ENCODE data around the gene CLTCL1.
"Not testable (repeated sequence)": the region's sequence is repeated elsewhere in the genome, so short reads cannot be mapped to it uniquely, and the experiment has no call there.

CLTCL1 gene

DNA sequence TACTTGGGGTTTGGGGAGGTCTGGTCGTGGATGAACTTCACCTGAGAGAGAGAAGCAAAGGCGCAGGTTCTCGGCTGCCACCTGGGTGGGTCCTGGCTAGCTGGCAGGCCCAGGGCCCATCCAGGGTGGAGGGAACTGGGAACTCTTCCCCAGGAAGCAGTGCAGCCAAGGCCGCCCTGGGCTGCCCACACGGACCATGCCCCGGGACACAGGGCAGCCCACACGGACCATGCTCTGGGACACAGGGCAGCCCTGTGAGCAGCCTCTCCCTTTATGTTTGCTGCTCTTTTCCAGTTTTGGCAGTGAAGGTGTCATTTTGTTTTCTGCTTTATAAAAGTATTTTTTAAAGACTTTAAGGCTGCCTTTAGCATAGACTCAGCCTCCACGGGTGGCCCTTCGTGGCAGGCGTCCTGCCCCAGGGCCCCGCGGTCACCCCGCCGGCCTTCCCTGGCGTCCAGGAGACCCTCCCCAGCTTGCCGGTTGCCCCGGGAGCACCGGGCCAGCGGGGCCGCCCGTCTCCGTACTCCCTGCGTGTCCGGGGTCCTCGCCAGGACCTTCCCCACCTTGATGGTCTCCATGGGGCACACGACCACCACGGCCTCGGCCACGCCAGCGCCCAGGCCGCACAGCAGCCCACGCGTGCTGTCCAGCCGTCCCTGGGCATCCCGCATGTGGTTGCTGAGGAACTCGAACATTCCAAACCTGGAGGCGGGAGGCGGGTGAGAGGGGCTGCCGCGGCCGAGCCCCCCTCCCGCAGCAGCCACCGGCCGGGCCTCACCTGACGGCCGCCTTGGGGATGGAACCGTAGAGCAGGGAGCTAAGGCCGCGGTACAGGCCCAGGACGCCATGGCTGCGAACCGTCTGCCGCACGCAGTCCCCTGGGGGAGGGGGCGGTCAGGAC is 114.1 kb downstream of the CLTCL1 start:
- DNase-seq (ENCODE audit: extremely low read depth in 1 of 2, low read depth in 1 of 2) = no peak

DNA sequence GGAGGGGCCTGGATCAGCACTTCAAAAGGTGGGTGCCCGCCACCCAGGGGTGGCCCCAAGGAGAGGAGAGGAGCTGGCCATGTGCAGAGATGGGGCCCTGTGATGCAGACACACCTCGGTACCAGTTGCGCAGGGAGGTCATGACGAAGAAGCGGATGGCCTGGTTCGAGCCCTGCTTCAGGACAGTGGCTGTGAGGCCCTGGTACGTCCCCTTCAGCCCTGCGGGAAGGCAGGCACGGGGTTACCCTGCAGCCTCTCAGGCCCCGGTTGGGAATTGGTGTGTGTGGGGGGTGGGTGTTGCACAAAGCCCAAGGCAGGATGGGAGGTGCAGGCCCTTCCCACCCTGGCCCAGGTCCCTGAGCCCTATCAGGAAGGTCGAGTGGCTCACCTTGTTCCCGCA is 114.8 kb downstream of the CLTCL1 start:
- DNase-seq (ENCODE audit: extremely low read depth in 1 of 2, low read depth in 1 of 2) = no peak

DNA sequence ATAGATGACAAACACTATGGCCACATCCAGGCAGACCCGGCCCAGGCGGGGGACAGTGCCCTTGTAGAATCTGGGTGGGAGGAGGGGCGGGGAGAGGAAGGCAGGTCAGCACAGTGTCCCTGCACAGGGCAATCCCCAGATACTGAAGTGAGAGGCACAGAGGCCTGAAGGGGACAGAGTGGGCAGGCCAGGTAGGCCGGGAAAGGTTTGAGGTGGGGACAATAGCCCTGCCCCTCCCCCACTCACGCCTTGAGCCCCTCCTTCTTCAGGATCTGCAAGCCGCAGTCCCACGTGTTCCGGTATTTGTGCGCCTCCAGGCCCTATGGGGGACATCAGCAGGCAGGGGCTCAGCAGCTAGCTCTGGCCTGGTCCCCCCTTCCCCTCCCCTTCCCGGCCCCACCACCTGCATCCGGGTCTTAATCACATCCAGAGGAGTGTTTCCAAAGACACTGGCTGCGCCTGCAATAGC is 115.3 kb downstream of the CLTCL1 start:
- DNase-seq (ENCODE audit: extremely low read depth in 1 of 2, low read depth in 1 of 2) = no peak

DNA sequence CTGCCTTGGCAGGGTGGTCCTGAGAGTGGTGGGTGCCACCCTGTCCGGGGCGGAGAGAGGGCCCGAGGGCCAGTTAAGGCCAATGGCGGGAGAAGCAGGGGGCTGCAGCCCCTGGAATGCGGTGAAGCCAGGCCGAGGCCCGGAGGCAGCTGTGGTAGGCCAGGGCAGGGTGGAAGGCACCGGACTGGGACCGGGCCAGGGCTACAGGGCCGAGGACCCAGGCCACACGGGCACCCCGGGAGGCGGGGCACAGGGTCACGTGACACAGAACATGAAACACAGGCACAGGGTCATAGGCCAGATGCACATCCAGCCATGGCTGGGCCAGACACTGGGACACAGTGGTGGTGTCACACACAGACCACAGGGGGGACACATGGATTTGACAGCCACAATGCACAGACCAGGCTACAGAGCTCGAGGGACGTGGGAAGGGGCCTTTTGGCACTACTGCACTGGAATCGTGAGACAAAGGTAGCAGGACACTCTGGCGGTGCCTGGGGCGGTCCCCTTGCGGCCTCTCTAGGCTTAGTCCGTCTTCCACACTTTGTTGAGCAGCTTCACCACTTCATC is 115.8 kb downstream of the CLTCL1 start:
- DNase-seq (ENCODE audit: extremely low read depth in 1 of 2, low read depth in 1 of 2) = no peak

DNA sequence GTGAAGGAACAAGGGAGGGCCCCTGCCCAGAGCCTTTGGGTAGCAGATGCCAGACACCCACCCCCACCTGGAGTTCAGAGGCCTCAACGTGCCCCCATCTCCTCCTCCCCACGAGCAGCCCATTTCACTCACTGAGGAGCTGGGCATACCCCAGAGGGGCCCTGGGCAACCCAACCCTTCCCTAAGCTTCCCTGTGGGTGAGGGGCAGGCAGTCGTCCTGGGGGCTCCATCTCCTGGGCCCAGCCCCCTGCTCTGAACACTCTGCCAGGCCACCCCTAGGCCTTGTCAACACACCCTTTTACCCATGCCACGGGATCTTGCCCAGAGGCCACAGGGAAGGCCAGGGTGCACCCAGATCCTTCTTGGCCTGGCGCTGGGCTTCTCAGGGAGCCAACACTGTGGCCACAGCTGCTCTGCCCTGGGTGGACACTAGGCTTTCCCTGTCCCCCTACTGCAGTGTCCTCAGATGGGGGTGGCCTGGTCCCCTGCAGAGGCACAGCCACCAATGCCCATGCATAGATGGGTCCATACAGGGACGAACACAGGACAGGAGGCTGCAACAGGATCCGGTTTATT is 116.4 kb downstream of the CLTCL1 start:
- no peak for DNase-seq (ENCODE audit: extremely low read depth in 1 of 2, low read depth in 1 of 2)

DNA sequence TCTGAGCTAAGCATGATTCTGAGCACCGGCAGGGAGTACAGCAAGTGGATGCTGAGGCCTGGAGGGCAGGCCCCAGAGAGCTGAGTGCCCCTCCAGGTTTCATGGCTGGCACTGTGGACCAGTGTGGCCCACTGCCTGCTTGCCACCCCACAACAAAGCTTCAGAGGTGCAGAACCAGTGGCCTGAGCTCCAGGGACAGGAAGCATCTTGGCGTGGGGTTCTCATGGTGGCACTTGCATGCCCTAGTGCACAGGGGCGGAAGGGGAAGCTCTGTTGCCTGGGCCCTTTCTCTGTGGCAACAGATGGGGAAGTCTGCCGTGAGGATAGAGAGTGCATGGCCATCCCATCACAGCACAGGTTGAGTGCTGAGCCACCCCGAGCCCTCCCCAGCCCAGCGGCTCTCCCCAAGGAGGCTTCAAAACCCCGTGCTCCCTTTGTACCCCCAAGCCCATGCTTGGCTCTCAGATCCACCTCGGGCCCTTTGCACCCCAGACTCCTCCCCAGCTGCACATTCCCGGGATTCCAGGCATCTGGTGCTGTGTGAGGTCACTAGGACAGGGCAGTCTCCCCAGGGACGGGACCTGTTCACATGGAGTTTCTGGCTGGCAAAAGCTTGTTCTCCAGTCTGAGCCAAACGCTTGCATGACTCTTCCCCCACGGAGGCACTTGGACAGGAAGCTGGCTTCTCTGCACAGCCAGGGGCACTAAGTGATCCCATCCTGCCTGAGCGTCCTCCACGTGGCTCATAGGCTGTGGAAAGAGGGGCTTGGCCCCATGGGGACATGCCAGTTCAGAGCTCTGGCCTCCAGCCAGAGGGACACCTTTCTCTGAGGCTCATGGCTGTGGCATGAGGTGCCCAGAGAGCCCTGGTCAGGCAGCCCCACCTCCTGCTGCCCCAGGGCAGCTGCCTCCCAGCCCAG is 117.2 kb downstream of the CLTCL1 start:
- DNase-seq (ENCODE audit: extremely low read depth in 1 of 2, low read depth in 1 of 2) = no peak

DNA sequence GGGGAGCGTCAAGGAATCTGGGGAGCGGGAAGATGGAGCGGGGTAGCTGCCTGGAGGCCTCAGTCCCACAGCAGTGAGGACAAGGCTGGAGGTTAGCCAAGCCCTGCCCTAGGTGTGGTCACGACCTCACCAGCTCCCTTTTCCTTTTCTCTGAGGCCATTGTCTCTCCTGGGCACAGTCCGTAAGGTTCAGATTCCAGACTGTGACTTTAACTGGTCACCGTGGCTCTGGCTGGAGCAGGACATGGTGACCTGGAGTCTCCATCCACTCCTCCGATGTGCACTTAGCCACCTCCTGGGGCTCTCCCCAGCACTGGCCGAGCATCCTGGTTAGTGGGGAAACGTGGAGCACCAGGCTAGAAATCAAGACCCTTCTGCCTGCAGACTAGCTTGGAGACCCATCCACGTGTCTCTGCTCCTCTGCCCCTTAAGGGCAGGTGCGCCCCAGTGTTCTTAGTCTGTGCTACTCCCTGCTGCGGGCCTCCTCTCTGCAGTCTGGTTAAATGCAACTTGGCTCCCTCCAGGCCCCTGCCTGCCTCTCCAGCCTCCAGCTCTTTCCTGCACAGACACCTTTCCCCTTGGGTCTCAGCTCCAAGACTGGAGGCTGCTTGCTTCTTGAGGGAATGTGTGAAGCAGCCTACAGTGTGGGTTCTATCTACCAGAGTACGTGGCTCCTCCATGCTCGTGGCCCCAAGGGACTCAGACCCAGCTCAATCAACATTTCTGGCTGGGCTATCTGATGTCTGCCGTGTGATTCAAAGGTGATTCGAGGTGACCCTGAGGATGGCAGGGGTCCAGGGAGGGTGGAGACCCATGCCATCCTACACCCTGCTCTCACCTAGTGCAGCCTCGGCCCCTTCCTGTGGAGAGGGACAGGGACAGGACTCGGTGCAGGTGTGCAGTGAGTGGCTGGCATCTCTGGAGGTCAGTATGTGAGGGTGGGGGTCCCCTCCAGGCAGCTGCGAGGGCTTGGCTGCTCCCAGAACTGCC is 118.2 kb downstream of the CLTCL1 start:
- DNase-seq (ENCODE audit: extremely low read depth in 1 of 2, low read depth in 1 of 2) = no peak

DNA sequence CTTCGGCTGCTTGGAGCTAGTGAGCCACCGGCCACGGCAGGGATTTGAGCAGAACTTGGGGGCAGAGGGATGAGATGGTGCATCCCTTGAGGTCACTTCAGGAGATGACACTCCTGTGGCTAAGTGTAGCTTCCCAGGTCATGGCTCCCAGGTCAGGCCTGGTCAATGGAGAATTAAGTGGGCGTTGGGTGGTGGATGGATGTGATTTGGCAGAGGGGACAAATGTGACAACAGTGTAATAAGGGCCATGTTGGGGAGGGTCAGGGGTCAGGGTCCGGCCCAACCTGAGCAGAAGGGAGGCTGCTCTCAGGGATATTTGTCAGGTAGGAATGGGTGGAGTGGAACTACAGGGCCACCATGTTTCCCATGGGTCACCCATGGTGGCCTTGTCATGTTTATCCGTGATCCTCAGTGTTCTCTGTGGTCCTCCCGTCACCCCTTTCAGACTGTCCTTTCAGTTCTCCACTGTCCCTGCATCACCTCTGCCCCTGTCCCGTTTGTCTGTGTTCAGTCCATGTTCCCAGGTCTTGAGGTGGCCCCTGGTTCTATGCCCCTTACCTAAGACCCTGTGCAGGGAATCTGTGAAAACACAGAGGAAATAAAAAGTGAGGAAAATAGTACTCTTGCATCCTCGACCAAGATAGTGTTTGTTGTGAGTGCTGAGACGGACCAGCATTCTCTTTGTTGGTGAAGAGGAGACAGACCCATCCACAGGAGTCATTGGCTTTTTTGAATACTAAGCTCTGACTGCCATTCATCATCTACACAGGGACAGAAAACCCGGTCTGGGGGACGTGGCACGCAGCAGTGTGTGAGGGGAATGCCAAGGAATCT is 119.1 kb downstream of the CLTCL1 start:
- DNase-seq (ENCODE audit: extremely low read depth in 1 of 2, low read depth in 1 of 2) = no peak

DNA sequence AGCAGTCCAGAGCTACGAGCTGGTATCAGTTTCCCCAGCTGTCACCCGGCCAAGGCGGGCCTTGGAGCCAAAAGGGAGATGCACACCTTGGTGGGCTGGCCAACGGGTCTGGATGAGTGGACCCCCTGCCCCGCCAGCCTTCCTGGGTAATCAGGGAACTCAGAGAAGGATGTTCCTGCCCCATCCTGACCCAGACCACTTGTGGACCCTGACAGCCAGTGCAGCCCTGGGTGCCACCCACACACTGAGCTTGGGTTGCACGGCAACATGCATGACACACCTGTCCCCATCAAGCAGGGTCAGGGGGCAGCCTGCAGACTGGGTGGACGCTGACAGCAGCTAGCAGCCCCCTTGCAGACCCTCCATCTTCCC is 121.6 kb downstream of the CLTCL1 start:
- no peak for DNase-seq (ENCODE audit: extremely low read depth in 1 of 2, low read depth in 1 of 2)

DNA sequence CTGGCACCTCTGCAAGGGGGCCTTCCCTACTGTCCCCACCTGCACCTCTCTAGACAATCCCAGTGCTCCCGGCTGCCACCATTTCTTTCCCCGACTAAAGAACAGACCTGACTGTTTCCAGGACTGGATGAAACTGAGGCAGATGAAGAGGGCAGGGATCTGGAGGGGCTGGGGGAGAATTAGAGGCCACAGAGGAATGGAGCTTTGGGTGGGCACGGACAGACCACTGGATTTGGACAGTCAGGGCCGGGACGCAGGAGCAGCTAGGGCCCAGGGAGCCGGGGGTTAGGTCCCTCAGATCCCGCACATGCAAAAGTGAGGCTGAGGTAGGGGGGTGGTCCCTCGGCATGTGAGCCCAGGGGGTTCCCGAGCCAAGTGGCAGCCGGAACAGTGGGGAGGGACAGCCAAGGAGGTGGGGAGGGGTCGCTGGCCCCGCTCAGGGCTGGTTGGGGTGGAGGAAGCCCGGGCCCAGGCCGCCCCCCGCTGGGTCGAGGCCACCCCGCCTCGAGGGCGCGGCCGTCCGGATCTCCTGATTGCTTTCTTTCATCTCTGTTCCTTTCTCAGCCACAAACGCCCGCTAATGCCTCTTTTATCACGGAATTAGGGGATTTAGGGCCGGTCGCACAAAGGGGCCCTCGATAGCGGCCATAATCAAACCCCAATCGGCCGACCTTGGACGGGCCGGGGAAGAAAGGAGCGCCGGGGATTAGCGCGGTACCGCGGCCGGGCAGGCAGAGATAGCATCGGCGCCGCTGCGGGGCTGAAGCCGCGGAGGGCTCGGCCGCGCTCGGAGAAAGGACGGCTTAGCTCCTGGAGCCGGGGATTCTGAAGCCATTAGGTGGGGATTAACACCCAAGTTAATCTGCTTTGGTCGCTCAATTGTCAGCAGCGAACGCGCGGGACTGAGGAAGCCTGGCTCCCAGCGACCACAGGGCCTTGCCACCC is 122.2 kb downstream of the CLTCL1 start:
- DNase-seq (ENCODE audit: extremely low read depth in 1 of 2, low read depth in 1 of 2) = no peak

DNA sequence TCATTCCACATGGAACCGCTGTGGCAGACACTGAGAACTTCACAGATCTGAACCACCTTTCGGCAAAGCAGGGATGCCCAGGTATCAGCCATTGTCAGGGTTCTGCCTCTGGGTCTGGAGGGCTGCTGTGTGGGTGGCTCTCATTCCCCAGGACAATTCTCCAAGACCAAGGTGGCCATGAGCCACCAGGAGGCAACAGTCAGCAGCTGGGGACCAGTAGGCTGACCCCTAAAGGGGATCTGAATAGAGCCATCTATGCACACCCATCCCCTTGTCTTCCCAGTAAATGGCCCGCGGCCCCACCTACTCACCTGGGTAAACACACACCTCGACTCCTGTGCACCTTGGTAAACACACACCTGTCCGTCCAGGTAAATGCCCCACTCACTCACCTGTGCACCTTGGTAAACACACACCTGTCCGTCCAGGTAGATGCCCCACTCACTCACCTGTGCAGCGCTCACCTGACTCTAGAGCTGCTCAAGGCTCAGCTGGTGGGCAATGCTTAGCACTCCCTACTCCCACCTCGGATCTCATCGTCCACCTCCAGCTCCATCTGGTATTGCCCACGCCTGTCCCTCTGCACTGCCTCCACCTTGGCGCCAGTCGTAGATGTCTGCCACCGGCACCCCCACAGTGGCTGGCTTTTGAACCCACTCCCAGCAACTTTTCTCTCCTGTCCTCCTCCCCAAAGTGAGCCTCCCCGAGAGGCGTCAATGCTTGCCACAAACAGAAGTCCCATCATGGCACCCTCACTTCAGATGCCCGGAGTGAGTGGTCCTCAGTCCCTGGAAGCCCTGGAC is 123.2 kb downstream of the CLTCL1 start:
- DNase-seq (ENCODE audit: extremely low read depth in 1 of 2, low read depth in 1 of 2) = no peak

DNA sequence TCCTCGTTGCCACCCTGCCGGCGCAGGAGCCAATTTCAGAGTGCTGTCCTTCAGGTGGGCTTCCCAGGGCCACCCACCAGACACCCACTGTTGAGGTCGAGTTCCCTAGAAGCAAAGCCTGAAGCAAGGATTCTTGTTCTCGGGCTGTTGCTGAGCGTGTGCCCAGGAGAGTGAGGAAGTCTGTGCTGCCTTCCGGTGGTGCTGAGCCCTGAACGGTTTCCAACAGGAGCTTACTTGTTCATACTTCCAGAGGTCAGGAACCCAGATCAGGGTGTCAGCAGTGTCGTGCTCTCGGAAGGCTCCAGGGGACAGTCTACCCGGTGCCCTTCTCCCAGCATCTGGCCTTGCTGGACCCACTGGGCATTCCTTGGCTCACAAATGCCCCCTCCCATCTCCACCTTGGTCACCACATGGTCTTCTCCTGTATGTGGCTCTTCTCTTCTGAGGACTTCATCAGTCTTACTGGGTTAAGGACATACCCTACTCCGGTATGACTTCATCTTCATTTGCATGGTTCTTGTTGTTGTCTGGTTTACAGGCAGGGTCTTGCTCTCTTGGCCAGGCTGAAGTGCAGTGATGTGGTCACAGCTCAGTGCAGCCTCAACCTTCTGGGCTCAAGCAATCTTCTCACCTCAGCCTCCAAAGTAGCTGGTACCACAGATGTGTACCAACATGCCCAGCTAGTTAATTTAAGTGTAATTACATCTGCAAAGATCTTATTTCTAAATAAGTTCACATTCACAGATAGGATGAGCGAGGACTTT is 124.2 kb downstream of the CLTCL1 start:
- no peak for DNase-seq (ENCODE audit: extremely low read depth in 1 of 2, low read depth in 1 of 2)

DNA sequence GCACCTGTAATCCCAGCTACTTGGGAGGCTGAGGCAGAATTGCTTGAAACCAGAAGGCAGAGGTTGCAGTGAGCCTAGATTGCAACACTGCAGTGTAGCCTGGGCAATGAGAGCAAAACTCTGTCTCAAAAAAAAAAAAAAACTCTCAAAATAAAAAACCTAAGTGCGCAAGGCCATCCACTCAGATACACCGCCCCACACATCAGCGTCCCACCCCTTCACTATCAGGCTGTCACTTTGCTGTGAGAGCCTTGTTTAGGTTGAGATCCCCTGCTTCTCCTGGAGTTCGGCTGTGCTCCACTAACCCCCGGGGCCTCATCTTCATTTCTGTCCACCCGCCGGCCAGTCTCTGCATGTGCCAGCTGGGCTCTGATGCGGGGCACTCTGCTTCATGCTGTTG is 125.1 kb downstream of the CLTCL1 start:
- DNase-seq (ENCODE audit: extremely low read depth in 1 of 2, low read depth in 1 of 2) = no peak

DNA sequence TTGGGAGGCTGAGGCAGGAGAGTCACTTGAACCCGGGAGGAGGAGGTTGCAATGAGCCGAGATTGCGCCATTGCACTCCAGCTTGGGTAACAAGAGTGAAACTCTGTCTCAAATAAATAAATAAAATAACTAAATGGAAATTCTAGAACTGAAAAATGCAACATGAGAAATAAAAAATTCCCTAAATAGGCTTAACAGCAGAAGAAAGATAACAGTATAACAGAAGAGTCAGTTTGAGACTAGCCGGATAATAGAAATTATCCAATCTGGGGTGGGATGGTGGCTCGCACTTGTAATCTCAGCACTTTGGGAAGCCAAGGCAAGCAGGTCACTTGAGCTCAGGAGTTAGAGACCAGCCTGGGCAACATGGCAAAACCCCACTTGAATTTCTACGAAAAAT is 127.1 kb downstream of the CLTCL1 start:
- no peak for DNase-seq (ENCODE audit: extremely low read depth in 1 of 2, low read depth in 1 of 2)

DNA sequence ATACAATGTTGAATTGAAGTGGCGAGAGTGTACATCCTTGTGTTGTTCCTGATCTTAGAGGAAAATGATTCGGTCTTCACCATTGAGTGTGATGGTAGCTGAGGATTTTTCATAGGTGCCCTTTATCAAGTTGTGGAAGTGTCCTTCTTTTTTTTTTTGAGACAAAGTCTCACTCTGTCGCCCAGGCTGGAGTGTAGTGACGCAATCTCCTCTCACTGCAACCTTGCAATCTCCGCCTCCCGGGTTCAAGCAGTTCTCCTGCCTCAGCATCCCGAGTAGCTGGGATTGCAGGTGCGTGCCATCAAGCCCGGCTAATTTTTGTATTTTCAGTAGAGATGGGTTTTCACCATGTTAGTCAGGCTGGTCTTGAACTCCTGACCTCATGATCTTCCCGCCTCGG is 132.9 kb downstream of the CLTCL1 start:
- not testable (repeated sequence) for DNase-seq (ENCODE audit: extremely low read depth in 1 of 2, low read depth in 1 of 2)

DNA sequence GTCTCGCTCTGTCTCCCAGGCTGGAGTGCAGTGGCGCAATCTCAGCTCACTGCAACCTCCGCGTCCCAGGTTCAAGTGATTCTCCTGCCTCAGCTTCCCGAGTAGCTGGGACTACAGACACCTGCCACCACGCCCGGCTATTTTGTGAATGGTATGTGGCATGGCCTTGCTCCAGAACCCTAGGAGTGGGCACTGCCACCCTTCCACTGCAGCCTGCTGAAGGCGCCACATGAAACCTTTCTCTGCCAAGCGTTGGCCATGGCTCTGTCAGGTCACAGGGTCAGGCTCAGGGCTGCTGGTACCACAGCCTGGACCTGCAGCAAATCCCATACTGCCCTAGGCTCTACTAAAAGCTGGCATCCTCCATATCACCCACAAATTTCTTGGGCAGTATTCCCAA is 135.4 kb downstream of the CLTCL1 start:
- DNase-seq (ENCODE audit: extremely low read depth in 1 of 2, low read depth in 1 of 2) = not testable (repeated sequence)

All from stimulated activated CD8-positive, alpha-beta memory T cell treated with anti-CD3 and anti-CD28 coated beads, Interleukin-7, amount 100 ng/mL, for 48 hours (primary cell).